ENCODE measurements around the gene TNRC6C. TPM values are rescaled to one million over a fixed set of nuclear protein-coding genes. Genes with fewer than 3 reads are reported as not detected.

The TNRC6C gene
- total and polyA plus RNA-seq, 2 of the 13 experiments (the other 11 are each of a cell fraction or from before 2014, with no cell fraction given), result 0.66 to 4.9 TPM

- TF ChIP-seq ZNF746 (CRISPR knock-in tag; IDR thresholded peaks at IDR 0.05) (peak; percentile 59), YY1 (IDR thresholded peaks at IDR 0.05; ENCODE audit: insufficient read depth, insufficient replicate concordance, low read depth, low read length) (peak; percentile 93), KLF12 (CRISPR knock-in tag; IDR thresholded peaks at IDR 0.05; ENCODE audit: borderline replicate concordance) (peak; percentile 73; the same call in 1 of the 2 replicates), SPEN (CRISPR knock-in tag; IDR thresholded peaks at IDR 0.05; ENCODE audit: low read depth) (peak; percentile 89; the same call in 1 of the 2 replicates), ZNF644 (CRISPR knock-in tag; IDR thresholded peaks at IDR 0.05; ENCODE audit: low read depth) (no peak), LCORL (IDR thresholded peaks at IDR 0.05) (no peak), LCORL (CRISPR knock-in tag; IDR thresholded peaks at IDR 0.05) (peak; percentile 55; the same call in 1 of the 2 replicates), ZMYM2 (CRISPR knock-in tag; IDR thresholded peaks at IDR 0.05) (no peak; the same call in 1 of the 2 replicates), ZBTB7A (CRISPR knock-in tag; IDR thresholded peaks at IDR 0.05) (peak; percentile 71; the same call in 1 of the 2 replicates), SMAD3 (CRISPR knock-in tag; IDR thresholded peaks at IDR 0.05) (peak; percentile 69; the same call in 1 of the 2 replicates), CEBPG (CRISPR knock-in tag; IDR thresholded peaks at IDR 0.05) (no peak), ADNP (CRISPR knock-in tag; IDR thresholded peaks at IDR 0.05) (no peak), ZNF800 (CRISPR knock-in tag; IDR thresholded peaks at IDR 0.05) (peak; percentile 96), XRCC5 (optimal IDR thresholded peaks at IDR 0.05; ENCODE audit: low read length) (peak; percentile 45), ZSCAN12 (CRISPR knock-in tag; IDR thresholded peaks at IDR 0.05) (peak; percentile 65; the same call in 1 of the 2 replicates), HNF4G (IDR thresholded peaks at IDR 0.05; ENCODE audit: borderline replicate concordance, low read depth, low read length) (peak; percentile 16; the same call in 1 of the 2 replicates), HNF4G (CRISPR knock-in tag; IDR thresholded peaks at IDR 0.05; ENCODE audit: borderline replicate concordance, low read depth) (peak; percentile 67; the same call in 1 of the 2 replicates), ZFP36 (IDR thresholded peaks at IDR 0.05; ENCODE audit: borderline replicate concordance, low read depth, low read length, partially characterized antibody) (peak; percentile 48), PRDM4 (CRISPR knock-in tag; IDR thresholded peaks at IDR 0.05; ENCODE audit: borderline replicate concordance) (0 out of 2 replicates have a peak, but pooled peaks have one; percentile 82), PLSCR1 (CRISPR knock-in tag; IDR thresholded peaks at IDR 0.05; ENCODE audit: borderline replicate concordance) (no peak), ZXDC (CRISPR knock-in tag; IDR thresholded peaks at IDR 0.05) (peak; percentile 89), PHB2 (IDR thresholded peaks at IDR 0.05; ENCODE audit: partially characterized antibody) (no peak)
Observed at GRCh38 chr17:77957857-77958715, at the start of gene TNRC6C (continued).
